Measurements from ENCODE around the gene SV2C. TPM values are rescaled to one million over a fixed set of nuclear protein-coding genes. Genes with fewer than 3 reads are reported as not detected.

SV2C gene
- total and polyA plus RNA-seq, 10 of the 15 experiments (the other 5 are each of a cell fraction or from before 2014, with no cell fraction given), result under 0.01 to 1.1 (median 0.63) TPM

DNA sequence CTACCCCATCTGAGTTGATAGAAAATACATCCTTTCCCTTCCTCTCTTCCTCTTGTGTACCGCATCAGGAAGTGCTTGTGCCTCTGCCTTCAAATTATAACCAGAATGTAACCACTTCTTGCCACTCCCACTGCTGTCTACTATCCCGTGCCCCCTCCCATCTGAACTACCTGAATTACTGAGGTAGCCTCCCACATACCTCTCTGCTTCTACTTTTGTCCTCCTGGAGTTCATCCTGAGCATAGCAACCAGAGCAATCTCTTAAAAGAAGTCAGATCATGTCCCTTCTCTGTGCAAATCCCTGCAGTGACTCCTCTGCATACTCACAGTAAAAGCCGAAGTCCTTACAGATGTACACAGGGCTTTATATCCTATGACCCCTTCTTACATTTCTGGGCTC is 23.0 kb downstream of the SV2C start:
- Histone ChIP-seq H3K4me2 (ENCODE audit: control insufficient read depth, insufficient read depth) (no peak overlapping the region), H3K9ac (ENCODE audit: control insufficient read depth, insufficient read depth, low read length) (no peak overlapping the region), H4K20me1 (ENCODE audit: control insufficient read depth, insufficient read depth) (no peaks in the 10 kb centered on the region), H3K36me3 (ENCODE audit: control insufficient read depth in 2 of 2, insufficient read depth in 2 of 2, low read length in 1 of 2) (no peaks in the 10 kb centered on the region), H3K27me3 (replicated peaks in 1 of 2; ENCODE audit: control insufficient read depth in 2 of 2, insufficient read depth in 2 of 2, low read length in 1 of 2) (no peaks in the 10 kb centered on the region; a peak in 1 of 4 replicates), H3K9me3 (replicated peaks; ENCODE audit: control insufficient read depth, insufficient read depth, low read length) (no peaks in the 10 kb centered on the region), H2AFZ (ENCODE audit: control insufficient read depth, low read depth, low read length) (no peak overlapping the region), H3K4me1 (ENCODE audit: control insufficient read depth, insufficient read depth, low read length) (no peaks in the 10 kb centered on the region), H3K79me2 (ENCODE audit: control insufficient read depth, insufficient read depth, low read length) (no peaks in the 10 kb centered on the region), H3K4me3 (no peak overlapping the region), H3K27ac (ENCODE audit: control insufficient read depth, insufficient read depth) (no peak overlapping the region)
- ChIA-PET CTCF (no interaction called here), POLR2A (no interaction called here), RAD21 (ENCODE audit: unreplicated experiment) (no interaction called here), SMC1A (ENCODE audit: uncharacterized antibody, unreplicated experiment) (no interaction called here)
- intact Hi-C loops (cut with micrococcal nuclease; ENCODE audit: unreplicated experiment), result no loop called here
- FAIRE-seq (no peak), DNase-seq (ENCODE audit: low read depth, low spot score) (no peak), ATAC-seq (no peak)
- TF ChIP-seq, protein P1, sequence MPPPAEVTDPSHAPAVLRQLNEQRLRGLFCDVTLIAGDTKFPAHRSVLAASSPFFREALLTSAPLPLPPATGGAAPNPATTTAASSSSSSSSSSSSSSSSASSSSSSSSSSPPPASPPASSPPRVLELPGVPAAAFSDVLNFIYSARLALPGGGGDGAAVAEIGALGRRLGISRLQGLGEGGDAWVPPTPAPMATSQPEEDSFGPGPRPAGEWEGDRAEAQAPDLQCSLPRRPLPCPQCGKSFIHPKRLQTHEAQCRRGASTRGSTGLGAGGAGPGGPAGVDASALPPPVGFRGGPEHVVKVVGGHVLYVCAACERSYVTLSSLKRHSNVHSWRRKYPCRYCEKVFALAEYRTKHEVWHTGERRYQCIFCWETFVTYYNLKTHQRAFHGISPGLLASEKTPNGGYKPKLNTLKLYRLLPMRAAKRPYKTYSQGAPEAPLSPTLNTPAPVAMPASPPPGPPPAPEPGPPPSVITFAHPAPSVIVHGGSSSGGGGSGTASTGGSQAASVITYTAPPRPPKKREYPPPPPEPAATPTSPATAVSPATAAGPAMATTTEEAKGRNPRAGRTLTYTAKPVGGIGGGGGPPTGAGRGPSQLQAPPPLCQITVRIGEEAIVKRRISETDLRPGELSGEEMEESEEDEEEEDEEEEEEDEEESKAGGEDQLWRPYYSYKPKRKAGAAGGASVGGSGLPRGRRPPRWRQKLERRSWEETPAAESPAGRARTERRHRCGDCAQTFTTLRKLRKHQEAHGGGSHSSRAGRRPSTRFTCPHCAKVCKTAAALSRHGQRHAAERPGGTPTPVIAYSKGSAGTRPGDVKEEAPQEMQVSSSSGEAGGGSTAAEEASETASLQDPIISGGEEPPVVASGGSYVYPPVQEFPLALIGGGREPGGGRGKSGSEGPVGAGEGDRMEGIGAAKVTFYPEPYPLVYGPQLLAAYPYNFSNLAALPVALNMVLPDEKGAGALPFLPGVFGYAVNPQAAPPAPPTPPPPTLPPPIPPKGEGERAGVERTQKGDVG (CRISPR knock-in tag; IDR thresholded peaks at IDR 0.05), result no peak
- no peak for TF ChIP-seq BCLAF1 (IDR thresholded peaks at IDR 0.05)
- TF ChIP-seq, protein P2, sequence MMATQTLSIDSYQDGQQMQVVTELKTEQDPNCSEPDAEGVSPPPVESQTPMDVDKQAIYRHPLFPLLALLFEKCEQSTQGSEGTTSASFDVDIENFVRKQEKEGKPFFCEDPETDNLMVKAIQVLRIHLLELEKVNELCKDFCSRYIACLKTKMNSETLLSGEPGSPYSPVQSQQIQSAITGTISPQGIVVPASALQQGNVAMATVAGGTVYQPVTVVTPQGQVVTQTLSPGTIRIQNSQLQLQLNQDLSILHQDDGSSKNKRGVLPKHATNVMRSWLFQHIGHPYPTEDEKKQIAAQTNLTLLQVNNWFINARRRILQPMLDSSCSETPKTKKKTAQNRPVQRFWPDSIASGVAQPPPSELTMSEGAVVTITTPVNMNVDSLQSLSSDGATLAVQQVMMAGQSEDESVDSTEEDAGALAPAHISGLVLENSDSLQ (IDR thresholded peaks at IDR 0.05), result no peak
- TF ChIP-seq ESRRA (IDR thresholded peaks at IDR 0.05; ENCODE audit: low read length), result no peak
- no peak for TF ChIP-seq IKZF1 (conservative IDR thresholded peaks at IDR 0.05)
- TF ChIP-seq SUZ12 (IDR thresholded peaks at IDR 0.05; ENCODE audit: unreplicated experiment), result no peak
- TF ChIP-seq PML (IDR thresholded peaks at IDR 0.05; ENCODE audit: low read length), result no peak
- TF ChIP-seq E2F8 (IDR thresholded peaks at IDR 0.05; ENCODE audit: low read depth, partially characterized antibody), result no peak
- no peak for TF ChIP-seq SMAD1 (IDR thresholded peaks at IDR 0.05; ENCODE audit: low read depth, partially characterized antibody)
- no peak for TF ChIP-seq KAT2A (conservative IDR thresholded peaks at IDR 0.05; ENCODE audit: control insufficient read depth, low read depth, low read length)
- WGBS (ENCODE audit: insufficient coverage, insufficient replicate concordance, low lambda C conversion rate, missing lambda C conversion rate), result 43% methylated on average over 3 of the region's 3 CpGs
- no TSS peak for BruUV-seq (replicated peaks)
- in situ Hi-C loops (cut with MboI), result no loop called here
